Esophagus squamous epithelium (tissue), 5 donors: ENCODE measurements around the gene CHRM1. TPM values are rescaled to one million over a fixed set of nuclear protein-coding genes. Genes with fewer than 3 reads are reported as not detected.

Source experiments
- DNase-seq: peaks from one replicate; lab custom pipeline; 2025; lab: John Stamatoyannopoulos, UW
- H3K27ac ChIP-seq, 4 donors: fragments of 200-600 bp; sonication (generic); one replicate each; pipeline ENCODE4 v1.5.1; 2016 to 2019; ENCODE audit warnings: mild to moderate bottlenecking in 1 of 4
- H3K27me3 ChIP-seq, 4 donors: fragments of 200-600 bp; sonication (generic); 1 replicate in 3 of 4; 2 replicates in 1 of 4; pipeline versions ENCODE4 v1.5.1 to v1.6.0; 2017 to 2021; ENCODE audit warnings: antibody characterized with exemption in 1 of 4
- H3K36me3 ChIP-seq, 3 donors: fragments of 200-600 bp; sonication (generic); one replicate each; pipeline ENCODE4 v1.5.1; 2016 to 2019
- H3K4me1 ChIP-seq, 3 donors: fragments of 200-600 bp; sonication (generic); one replicate each; pipeline ENCODE4 v1.5.1; 2017 to 2019
- H3K4me3 ChIP-seq, 4 donors: fragments of 200-600 bp; sonication (generic); 1 replicate in 3 of 4; 2 replicates in 1 of 4; pipeline ENCODE4 v1.5.1; 2016 to 2019; ENCODE audit warnings: mild to moderate bottlenecking in 2 of 4, moderate library complexity in 1 of 4
- H3K9me3 ChIP-seq, 3 donors: fragments of 200-600 bp; sonication (generic); one replicate each; pipeline ENCODE4 v1.5.1; 2016 to 2019
- CTCF ChIP-seq, 6 experiments: fragments of 450-650 bp in 4 of 6; fragments of 200-600 bp in 2 of 6; sonication (generic) in 2 of 6; IDR thresholded peaks; one replicate each; pipeline ENCODE4 v1.5.1; 2016 to 2019; ENCODE audit warnings: antibody characterized with exemption in 6 of 6, mild to moderate bottlenecking in 4 of 6, moderate library complexity in 4 of 6
- POLR2A ChIP-seq, 4 donors: fragments of 450-650 bp; IDR thresholded peaks; one replicate each; pipeline ENCODE4 v1.6.1; 2017; ENCODE audit warnings: antibody characterized with exemption in 4 of 4, mild to moderate bottlenecking in 4 of 4, moderate library complexity in 3 of 4
- WGBS, 2 donors: methylation state at CpG; one replicate each; pipeline ENCODE4 v1.1.5; 2018; 5-methylcytosine and 5-hydroxymethylcytosine counted together
- intact Hi-C: fragments of 100-400 bp; cut with DNase I; formaldehyde crosslinking; loops from one replicate; pipeline ENCODE4 v1.15.0; 2022
- total RNA-seq, 4 donors: library from RNA; depleted of rRNA; stranded (reverse); fragments of >200 nt; gene quantifications; one replicate each; pipeline ENCODE4 v1.1.0, GENCODE V29; 2016
- donor health status: DM: yes; HTN: yes; CAD: no.

The CHRM1 gene
- total RNA-seq, 4 donors from 2014 or later, result 0.30 to 0.73 TPM; not detected in 2

DNA sequence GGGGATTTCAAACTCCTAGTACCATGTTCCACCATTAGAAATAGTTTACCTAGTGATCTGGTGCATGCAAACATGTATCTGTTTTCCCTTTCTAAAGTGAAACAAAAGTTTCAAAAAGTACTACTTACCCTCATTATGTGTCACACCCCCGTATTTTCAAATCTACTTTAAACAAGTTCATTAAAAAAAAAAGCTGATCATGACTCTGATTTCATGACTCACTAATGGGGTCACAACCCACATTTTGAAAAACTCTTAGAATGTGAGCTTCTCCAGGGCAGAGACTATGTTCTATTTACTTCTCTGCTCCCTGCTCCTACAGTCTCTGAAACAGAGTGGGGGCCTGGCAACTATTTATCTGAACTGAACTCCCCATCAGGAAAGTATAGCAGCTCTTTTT is 18.2 kb downstream of the CHRM1 start:
- TF ChIP-seq CTCF (IDR thresholded peaks at IDR 0.05) (no peak), POLR2A (IDR thresholded peaks at IDR 0.05) (no peak)
- Histone ChIP-seq H3K27ac (no peak overlapping the region), H3K27me3 (peaks cover 0 to 5% (median 0%) of the 10 kb centered on the region in 4 donors), H3K9me3 (no peaks in the 10 kb centered on the region), H3K4me1 (peaks cover 0 to 20% (median 0%) of the 10 kb centered on the region in 3 donors), H3K4me3 (no peak overlapping the region), H3K36me3 (no peaks in the 10 kb centered on the region)
- 20 to 29% methylated on average over 1 of the region's 1 CpG for WGBS, 2 donors
- DNase-seq, result no peak
- intact Hi-C loops, result no loop called here

- H3K36me3 ChIP-seq, result no peaks in the 10 kb centered on the region
- intact Hi-C loops, result no loop called here
- H3K27me3 ChIP-seq, result no peaks in the 10 kb centered on the region
- TF ChIP-seq POLR2A (IDR thresholded peaks at IDR 0.05) (no peak), CTCF (IDR thresholded peaks at IDR 0.05) (no peak)
- no peak overlapping the region for H3K27ac ChIP-seq
- no peak for DNase-seq
- no peak overlapping the region for H3K4me3 ChIP-seq
- H3K9me3 ChIP-seq, result no peaks in the 10 kb centered on the region
- H3K4me1 ChIP-seq, result no peaks in the 10 kb centered on the region
These were observed 23.1 kb downstream of the CHRM1 start for GRCh38 chr11:62898027-62898426.

- DNase-seq, result no peak
- no peak overlapping the region for H3K4me3 ChIP-seq
- no peaks in the 10 kb centered on the region for H3K4me1 ChIP-seq
- WGBS, 2 donors, result 51 to 64% methylated on average over 2 of the region's 2 CpGs
- H3K27ac ChIP-seq, result no peak overlapping the region
- no peaks in the 10 kb centered on the region for H3K36me3 ChIP-seq
- intact Hi-C loops, result no loop called here
- H3K27me3 ChIP-seq, result no peaks in the 10 kb centered on the region
- no peaks in the 10 kb centered on the region for H3K9me3 ChIP-seq
- no peak for TF ChIP-seq POLR2A (IDR thresholded peaks at IDR 0.05)
- TF ChIP-seq CTCF (IDR thresholded peaks at IDR 0.05), result no peak
These were observed 23.9 kb downstream of the CHRM1 start for GRCh38 chr11:62897311-62897710.

- no peaks in the 10 kb centered on the region for H3K4me1 ChIP-seq
- WGBS, 2 donors, result 19 to 21% methylated on average over 8 to 10 of the region's 10 CpGs
- no peaks in the 10 kb centered on the region for H3K27me3 ChIP-seq
- H3K4me3 ChIP-seq, result no peak overlapping the region
- intact Hi-C loops, result no loop called here
- DNase-seq, result no peak
- H3K36me3 ChIP-seq, result no peaks in the 10 kb centered on the region
- TF ChIP-seq POLR2A (IDR thresholded peaks at IDR 0.05), result no peak
- no peak for TF ChIP-seq CTCF (IDR thresholded peaks at IDR 0.05)
- H3K9me3 ChIP-seq, result no peaks in the 10 kb centered on the region
- H3K27ac ChIP-seq, result peak overlapping the region in 2 of 4 donors; percentile 21 to 55
These were observed 25.1 kb downstream of the CHRM1 start for GRCh38 chr11:62896049-62896448.

GRCh38 chr11:62895501-62895900 is 25.7 kb downstream of the CHRM1 start:
- intact Hi-C loops, result no loop called here
- no peak for TF ChIP-seq CTCF (IDR thresholded peaks at IDR 0.05)
- TF ChIP-seq POLR2A (IDR thresholded peaks at IDR 0.05), result no peak
- H3K36me3 ChIP-seq, result no peaks in the 10 kb centered on the region
- no peaks in the 10 kb centered on the region for H3K9me3 ChIP-seq
- H3K27ac ChIP-seq, result peak overlapping the region in 1 of 4 donors; percentile 21
- no peak overlapping the region for H3K4me3 ChIP-seq
- peaks cover 0 to 3% (median 0%) of the 10 kb centered on the region in 3 donors for H3K4me1 ChIP-seq
- DNase-seq, result no peak
- no peaks in the 10 kb centered on the region for H3K27me3 ChIP-seq
- 70 to 82% methylated on average over 6 of the region's 6 CpGs for WGBS, 2 donors
